Measurements from ENCODE around the gene LRP11. TPM values are rescaled to one million over a fixed set of nuclear protein-coding genes. Genes with fewer than 3 reads are reported as not detected.
"Not testable (repeated sequence)": the region's sequence is repeated elsewhere in the genome, so short reads cannot be mapped to it uniquely, and the experiment has no call there.

The LRP11 gene
- total RNA-seq, 4 donors from 2014 or later, result 56.0 to 98.3 (median 78.4) TPM

DNA sequence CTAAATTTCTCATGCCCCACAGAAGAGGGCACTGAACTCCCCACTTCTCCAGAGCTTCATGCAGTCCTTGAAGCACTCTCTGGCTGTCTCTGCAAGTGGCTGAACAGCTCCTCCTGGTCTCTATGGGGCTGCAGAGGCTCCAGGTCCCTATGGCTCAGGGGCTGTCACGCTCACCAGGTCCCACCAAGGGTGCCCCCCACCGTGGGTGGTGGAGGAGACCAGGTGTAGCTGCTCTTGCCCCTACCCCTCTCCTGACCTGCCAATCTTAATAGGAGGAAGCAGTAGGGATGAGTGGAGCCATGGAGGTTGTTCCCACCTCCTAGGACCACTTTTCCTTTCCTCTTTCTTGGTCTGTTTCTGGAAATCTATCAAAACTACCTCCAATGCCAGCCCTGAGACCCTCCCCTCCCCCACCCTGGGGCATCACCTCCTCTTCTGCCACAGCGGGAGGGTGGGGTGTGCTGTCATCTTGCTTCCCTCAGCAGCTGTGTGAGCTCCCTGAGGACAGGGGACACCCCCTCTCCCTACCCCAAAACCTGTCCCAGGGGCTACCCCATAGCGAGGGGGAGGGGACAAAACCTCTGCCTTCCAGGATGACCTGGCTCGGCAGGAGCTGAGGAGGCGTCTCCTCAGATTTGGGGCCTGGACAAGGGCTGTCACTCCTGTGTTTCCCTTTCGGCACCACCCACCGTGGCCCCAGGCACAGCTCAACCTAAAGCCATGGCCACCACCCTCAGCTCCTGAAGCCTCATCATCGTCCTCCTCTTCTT is 45.7 kb upstream of the LRP11 start:
- peak in 1 of 2 donors; percentile 63 for DNase-seq (ENCODE audit: low spot score in 2 of 2)
- WGBS, 2 donors, result 86 to 93% methylated on average over 9 of the region's 9 CpGs
- H3K4me3 ChIP-seq (ENCODE audit: low read depth, poor library complexity, severe bottlenecking), result no peak overlapping the region
- intact Hi-C loops (cut with DNase I; ENCODE audit: low total_unique reads), result no loop called here
- TF ChIP-seq POLR2A (IDR thresholded peaks at IDR 0.05), result no peak
- TF ChIP-seq, protein P1, sequence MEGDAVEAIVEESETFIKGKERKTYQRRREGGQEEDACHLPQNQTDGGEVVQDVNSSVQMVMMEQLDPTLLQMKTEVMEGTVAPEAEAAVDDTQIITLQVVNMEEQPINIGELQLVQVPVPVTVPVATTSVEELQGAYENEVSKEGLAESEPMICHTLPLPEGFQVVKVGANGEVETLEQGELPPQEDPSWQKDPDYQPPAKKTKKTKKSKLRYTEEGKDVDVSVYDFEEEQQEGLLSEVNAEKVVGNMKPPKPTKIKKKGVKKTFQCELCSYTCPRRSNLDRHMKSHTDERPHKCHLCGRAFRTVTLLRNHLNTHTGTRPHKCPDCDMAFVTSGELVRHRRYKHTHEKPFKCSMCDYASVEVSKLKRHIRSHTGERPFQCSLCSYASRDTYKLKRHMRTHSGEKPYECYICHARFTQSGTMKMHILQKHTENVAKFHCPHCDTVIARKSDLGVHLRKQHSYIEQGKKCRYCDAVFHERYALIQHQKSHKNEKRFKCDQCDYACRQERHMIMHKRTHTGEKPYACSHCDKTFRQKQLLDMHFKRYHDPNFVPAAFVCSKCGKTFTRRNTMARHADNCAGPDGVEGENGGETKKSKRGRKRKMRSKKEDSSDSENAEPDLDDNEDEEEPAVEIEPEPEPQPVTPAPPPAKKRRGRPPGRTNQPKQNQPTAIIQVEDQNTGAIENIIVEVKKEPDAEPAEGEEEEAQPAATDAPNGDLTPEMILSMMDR (IDR thresholded peaks at IDR 0.05), result no peak

DNA sequence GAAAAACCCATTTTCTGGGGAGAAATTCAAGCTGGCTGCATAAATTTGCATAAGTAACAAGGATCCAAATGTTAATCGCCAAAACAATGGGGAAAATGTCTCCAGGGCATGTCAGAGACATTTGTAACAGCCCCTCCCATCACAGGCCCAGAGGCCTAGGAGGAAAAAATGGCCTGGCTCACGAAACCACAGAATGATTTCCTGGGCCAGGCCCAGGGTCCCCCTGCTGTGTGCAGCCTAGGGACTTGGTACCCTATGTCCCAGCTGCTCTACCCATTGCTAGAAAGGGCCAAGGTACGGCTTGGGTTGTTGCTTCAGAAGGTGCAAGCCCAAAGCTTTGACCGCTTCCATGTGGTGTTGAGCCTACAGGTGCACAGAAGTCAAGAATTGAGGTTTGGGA is 44.3 kb upstream of the LRP11 start:
- intact Hi-C loops (cut with DNase I; ENCODE audit: low total_unique reads); H3K4me3 ChIP-seq (ENCODE audit: low read depth, poor library complexity, severe bottlenecking): not testable (repeated sequence)
- DNase-seq (ENCODE audit: low spot score in 2 of 2), result peak in 1 of 2 donors; percentile 25
- 81 to 87% methylated on average over 4 of the region's 4 CpGs for WGBS, 2 donors

DNA sequence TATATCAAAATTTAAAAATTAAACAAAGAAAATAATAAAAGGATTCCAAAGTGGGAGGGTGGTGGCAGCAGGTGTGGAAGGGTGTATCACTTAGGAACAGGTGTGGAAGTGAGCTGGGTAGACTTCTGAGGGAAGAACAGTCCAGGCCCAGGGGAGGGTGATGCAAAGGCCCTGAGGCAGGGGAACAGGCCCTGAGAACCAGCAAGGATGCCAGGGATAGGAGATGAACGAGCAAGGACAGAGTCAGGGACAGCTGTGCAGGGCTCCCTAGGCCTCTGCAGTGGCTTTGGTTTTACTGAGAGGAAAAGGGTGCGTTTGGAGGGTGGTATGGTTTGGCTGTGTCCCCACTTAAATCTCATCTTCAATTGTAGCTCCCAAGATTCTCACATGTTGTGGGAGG is 43.2 kb upstream of the LRP11 start:
- TF ChIP-seq, protein P1 (IDR thresholded peaks at IDR 0.05), result no peak
- no peak for TF ChIP-seq POLR2A (IDR thresholded peaks at IDR 0.05)
- intact Hi-C loops (cut with DNase I; ENCODE audit: low total_unique reads), result no loop called here
- no peak overlapping the region for H3K4me3 ChIP-seq (ENCODE audit: low read depth, poor library complexity, severe bottlenecking)
- DNase-seq (ENCODE audit: low spot score in 2 of 2), result peak in 1 of 2 donors; percentile 56
- 92 to 93% methylated on average over 2 of the region's 2 CpGs for WGBS, 2 donors

DNA sequence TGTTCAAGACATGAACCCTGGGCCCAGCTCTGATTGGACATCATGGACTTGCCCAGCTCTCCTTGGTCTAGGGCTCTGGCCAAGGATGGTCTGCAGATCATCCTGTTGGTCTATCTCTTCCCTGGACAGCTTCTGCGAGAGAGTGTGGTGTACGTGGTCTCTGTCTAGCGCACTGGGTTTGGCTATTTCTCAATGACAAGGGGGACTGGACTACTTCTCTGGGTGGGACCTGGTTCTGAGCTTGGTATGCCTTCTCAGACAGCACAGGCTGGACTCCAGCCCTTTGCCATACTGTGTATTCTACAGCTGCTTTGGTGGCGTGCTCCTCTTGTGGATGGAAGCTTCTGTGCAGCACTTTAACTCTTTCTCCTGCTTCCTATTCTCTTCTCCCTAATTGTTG is 42.2 kb upstream of the LRP11 start:
- DNase-seq (ENCODE audit: low spot score in 2 of 2), result peak in 1 of 2 donors; percentile 70
- TF ChIP-seq, protein P1 (IDR thresholded peaks at IDR 0.05), result no peak
- no peak for TF ChIP-seq POLR2A (IDR thresholded peaks at IDR 0.05)
- intact Hi-C loops (cut with DNase I; ENCODE audit: low total_unique reads), result no loop called here
- H3K4me3 ChIP-seq (ENCODE audit: low read depth, poor library complexity, severe bottlenecking), result no peak overlapping the region
- whole genome bisulfite sequencing, 2 donors, result 88 to 94% methylated on average over 4 of the region's 4 CpGs

DNA sequence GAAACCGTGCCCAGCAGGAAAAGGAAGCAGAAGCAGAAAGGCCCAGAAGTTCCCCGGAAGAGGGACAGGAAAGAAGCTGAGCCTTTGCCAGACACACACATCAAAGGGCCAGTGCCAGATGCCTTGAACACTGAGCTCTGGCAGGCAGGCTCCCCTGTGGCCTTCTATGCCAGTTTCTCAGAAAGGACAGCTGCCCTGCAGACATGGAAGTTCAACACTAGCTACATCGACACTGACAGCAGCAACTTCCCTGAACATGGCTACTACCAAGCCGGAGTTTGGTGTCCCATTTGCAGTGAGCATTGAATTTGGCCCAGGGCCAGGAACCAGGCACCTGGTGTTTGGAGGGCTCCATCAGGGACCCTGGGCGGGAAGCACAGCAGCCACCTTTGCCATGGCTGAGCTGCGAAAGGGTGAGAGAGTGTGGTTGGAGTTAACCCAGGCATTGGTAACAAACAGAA is 41.8 kb upstream of the LRP11 start:
- H3K4me3 ChIP-seq (ENCODE audit: low read depth, poor library complexity, severe bottlenecking), result no peak overlapping the region
- intact Hi-C loops (cut with DNase I; ENCODE audit: low total_unique reads), result no loop called here
- TF ChIP-seq POLR2A (IDR thresholded peaks at IDR 0.05), result no peak
- TF ChIP-seq, protein P1 (IDR thresholded peaks at IDR 0.05), result no peak
- peak in 1 of 2 donors; percentile 82 for DNase-seq (ENCODE audit: low spot score in 2 of 2)
- 66 to 70% methylated on average over 6 of the region's 6 CpGs for WGBS, 2 donors

DNA sequence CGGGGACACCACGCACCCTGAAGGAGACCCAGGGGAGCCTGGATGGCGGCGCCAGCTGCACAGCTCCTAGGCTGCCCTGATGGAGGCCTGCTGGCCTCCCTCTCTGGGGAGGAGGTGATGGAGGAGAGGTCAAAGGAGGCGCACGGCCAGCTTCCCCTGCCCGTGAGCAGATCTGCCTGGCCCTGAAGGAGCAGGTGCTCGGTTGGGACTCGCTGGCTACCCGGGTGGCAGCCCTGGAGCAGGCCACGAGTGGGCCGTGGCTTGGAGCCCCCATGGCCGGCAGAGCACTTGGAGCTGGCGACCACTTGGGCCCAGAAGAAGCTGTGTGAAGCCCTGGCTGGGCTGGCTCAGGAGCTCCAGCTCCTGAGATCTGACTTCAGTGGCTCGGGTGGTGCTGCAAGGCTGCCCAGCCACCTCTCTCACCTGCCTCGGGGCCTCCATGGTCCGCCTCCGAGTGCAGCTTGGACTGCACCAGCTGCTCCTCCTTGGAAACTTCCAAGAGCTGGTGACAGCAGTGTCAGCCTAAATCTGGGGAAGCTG is 41.3 kb upstream of the LRP11 start:
- 80 to 84% methylated on average over 11 to 18 of the region's 18 CpGs for WGBS, 2 donors
- no peak for TF ChIP-seq POLR2A (IDR thresholded peaks at IDR 0.05)
- DNase-seq (ENCODE audit: low spot score in 2 of 2), result peak in 1 of 2 donors; percentile 75
- H3K4me3 ChIP-seq (ENCODE audit: low read depth, poor library complexity, severe bottlenecking), result no peak overlapping the region
- intact Hi-C loops (cut with DNase I; ENCODE audit: low total_unique reads), result no loop called here

Data from lower leg skin (tissue), 4 donors.